ENCODE data around the gene PTPRN2. TPM values are rescaled to one million over a fixed set of nuclear protein-coding genes. Genes with fewer than 3 reads are reported as not detected.

The PTPRN2 gene
- total and polyA plus RNA-seq, 9 of the 15 experiments (the other 6 are each of a cell fraction or from before 2014, with no cell fraction given): not detected

DNA sequence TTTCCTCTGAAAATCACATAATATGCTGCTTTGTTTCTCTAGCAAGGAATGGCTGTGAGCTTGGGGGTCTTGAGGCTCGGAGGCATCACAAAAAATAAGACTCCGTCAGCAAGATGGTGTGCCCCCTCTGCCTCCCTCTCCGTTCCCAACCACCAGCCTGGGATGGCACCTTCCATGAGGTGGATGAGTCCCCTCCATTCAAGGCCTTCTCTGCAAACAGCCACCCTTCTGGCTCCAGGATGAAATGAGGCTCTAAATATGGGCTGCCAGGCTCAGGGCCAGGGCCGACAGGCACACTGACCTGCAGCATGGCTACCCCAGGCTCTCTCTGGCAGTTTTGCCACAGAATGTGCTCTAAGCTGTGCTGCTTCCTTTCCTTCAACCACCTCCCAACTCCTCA lies 521.5 kb downstream of the PTPRN2 start (continued):
- TF ChIP-seq, protein P1, sequence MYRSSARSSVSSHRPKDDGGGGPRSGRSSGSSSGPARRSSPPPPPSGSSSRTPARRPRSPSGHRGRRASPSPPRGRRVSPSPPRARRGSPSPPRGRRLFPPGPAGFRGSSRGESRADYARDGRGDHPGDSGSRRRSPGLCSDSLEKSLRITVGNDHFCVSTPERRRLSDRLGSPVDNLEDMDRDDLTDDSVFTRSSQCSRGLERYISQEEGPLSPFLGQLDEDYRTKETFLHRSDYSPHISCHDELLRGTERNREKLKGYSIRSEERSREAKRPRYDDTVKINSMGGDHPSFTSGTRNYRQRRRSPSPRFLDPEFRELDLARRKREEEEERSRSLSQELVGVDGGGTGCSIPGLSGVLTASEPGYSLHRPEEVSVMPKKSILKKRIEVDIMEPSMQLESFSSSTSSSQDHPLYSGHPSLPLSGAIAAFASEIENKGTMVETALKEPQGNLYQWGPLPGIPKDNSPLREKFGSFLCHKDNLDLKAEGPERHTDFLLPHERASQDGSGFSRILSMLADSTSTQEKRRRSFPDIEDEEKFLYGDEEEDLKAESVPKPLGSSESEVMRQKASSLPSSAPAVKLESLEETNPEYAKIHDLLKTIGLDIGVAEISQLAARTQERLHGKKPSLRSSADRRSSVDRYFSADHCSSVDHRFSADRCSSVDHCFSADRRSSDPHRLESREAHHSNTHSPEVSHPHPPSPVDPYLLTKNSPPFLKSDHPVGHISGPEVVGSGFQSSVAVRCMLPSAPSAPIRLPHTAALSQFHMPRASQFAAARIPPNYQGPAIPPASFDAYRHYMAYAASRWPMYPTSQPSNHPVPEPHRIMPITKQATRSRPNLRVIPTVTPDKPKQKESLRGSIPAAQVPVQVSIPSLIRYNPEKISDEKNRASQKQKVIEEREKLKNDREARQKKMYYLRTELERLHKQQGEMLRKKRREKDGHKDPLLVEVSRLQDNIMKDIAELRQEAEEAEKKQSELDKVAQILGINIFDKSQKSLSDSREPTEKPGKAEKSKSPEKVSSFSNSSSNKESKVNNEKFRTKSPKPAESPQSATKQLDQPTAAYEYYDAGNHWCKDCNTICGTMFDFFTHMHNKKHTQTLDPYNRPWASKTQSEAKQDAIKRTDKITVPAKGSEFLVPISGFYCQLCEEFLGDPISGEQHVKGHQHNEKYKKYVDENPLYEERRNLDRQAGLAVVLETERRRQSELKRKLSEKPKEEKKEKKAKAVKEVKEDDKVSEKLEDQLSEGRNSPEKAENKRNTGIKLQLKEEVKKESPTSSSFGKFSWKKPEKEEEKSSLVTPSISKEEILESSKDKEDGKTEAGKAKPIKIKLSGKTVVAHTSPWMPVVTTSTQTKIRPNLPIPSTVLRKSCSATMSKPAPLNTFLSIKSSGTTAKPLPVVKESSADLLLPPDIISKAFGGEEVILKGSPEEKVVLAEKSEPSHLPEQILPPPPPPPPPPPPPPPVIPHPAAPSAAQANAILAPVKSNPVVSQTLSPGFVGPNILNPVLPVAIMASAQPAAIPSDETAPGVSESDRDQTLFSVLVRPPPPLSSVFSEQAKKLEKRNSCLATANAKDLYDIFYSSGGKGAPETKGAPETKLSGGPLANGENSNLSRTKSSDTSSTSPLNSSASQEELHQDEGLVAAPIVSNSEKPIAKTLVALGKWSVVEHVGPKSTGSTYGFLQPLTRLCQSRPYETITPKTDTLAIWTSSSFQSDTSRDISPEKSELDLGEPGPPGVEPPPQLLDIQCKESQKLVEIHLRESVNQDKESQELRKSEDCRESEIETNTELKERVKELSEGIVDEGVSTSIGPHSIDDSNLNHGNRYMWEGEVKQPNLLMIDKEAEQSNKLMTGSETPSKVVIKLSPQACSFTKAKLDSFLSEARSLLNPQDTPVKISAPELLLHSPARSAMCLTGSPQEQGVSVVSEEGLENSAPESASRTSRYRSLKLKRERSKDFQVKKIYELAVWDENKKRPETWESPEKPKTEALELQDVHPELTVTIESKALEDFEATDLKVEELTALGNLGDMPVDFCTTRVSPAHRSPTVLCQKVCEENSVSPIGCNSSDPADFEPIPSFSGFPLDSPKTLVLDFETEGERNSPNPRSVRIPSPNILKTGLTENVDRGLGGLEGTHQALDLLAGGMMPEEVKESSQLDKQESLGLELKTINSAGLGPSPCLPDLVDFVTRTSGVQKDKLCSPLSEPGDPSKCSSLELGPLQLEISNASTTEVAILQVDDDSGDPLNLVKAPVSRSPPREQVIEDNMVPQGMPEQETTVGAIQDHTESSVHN (IDR thresholded peaks at IDR 0.05; ENCODE audit: borderline replicate concordance in 1 of 2, low read depth in 1 of 2): no peak
- TF ChIP-seq MCM7 (IDR thresholded peaks at IDR 0.05): no peak
- TF ChIP-seq ZNF354B (CRISPR knock-in tag; IDR thresholded peaks at IDR 0.05): no peak
- no peak for TF ChIP-seq ZNF384 (IDR thresholded peaks at IDR 0.05; ENCODE audit: low read depth, low read length)
- TF ChIP-seq, protein P2, sequence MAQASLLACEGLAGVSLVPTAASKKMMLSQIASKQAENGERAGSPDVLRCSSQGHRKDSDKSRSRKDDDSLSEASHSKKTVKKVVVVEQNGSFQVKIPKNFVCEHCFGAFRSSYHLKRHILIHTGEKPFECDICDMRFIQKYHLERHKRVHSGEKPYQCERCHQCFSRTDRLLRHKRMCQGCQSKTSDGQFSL (CRISPR knock-in tag; IDR thresholded peaks at IDR 0.05): no peak
- TF ChIP-seq, protein P2 (tag; IDR thresholded peaks at IDR 0.05): no peak
- TF ChIP-seq IFI16 (CRISPR knock-in tag; IDR thresholded peaks at IDR 0.05): no peak
